Dermis blood vessel endothelial cell (primary cell): ENCODE results near the gene MOGAT2. TPM values are rescaled to one million over a fixed set of nuclear protein-coding genes. Genes with fewer than 3 reads are reported as not detected.

Experiments
- DNase-seq: peaks from one replicate; pipeline ENCODE4 v3.0.0; 2010
- total RNA-seq: library from RNA; depleted of rRNA; stranded (reverse); fragments of >200 nt; gene quantifications from 2 replicates; pipeline ENCODE4 v1.2.3, GENCODE V29; 2014

MOGAT2 gene
- total RNA-seq, 1 donor from 2014 or later, result not detected

GRCh38 chr11:75781296-75781695, 63.7 kb downstream of the MOGAT2 start:
- DNase-seq, result no peak

- DNase-seq, result no peak
These were observed 64.2 kb downstream of the MOGAT2 start for GRCh38 chr11:75781831-75782230.

Other genes starting within 250 kb of the MOGAT2 start
- gene GDPD5, start 191.9 kb upstream of the MOGAT2 start, total RNA-seq, result 37.4 and 40.7 TPM in 2 replicates
- 552 and 903 TPM in 2 replicates for gene SERPINH1, start 155.6 kb upstream of the MOGAT2 start, total RNA-seq
- 0.14 and 0.51 TPM in 2 replicates for gene MAP6, start 48.8 kb upstream of the MOGAT2 start, total RNA-seq
- gene DGAT2, start 50.9 kb downstream of the MOGAT2 start, total RNA-seq, result 0.68 and 2.1 TPM in 2 replicates
- gene UVRAG, start 97.4 kb downstream of the MOGAT2 start, total RNA-seq, result 75.3 and 98.2 TPM in 2 replicates